K562 (cell line): Measurements from ENCODE around the gene FEV. TPM values are rescaled to one million over a fixed set of nuclear protein-coding genes. Genes with fewer than 3 reads are reported as not detected.

ENCODE experiments used
- ATAC-seq: fragments of 200-7000 bp; cut with Tn5 transposase; 3 replicates; pipeline ENCODE4 v1.9.1; 2020; ENCODE audit warnings: moderate library complexity
- BruUV-seq: library from RNA; stranded (reverse); fragments of 400-500 nt; replicated peaks from 2 replicates; lab custom pipeline; 2021; lab: Mats Ljungman, UMichigan
- CTCF ChIA-PET: fragments of 300-600 bp; formaldehyde crosslinking; extraction: SDS; loops from one replicate; lab custom pipeline; 2021; ENCODE audit warnings: low intra/inter-chr PET ratio; lab: Yijun Ruan, JAX
- POLR2A ChIA-PET: fragments of 300-600, 350-650 bp; sonication (Branson Sonifier 250); formaldehyde crosslinking; extraction: SDS; loops from one replicate; lab custom pipeline; 2021; ENCODE audit warnings: antibody characterized with exemption, inconsistent platforms; lab: Yijun Ruan, JAX
- DNase-seq, 4 experiments: peaks; one replicate each; pipeline versions ENCODE4 v3.0.0 to v3.0.0-alpha.2; 2011 to 2018; ENCODE audit warnings: low spot score in 3 of 4, mixed read lengths in 3 of 4; ENCODE audit errors: extremely low read depth in 1 of 4
- FAIRE-seq: peaks from 2 replicates; lab custom pipeline; 2011; peaks lifted over from hg19 to GRCh38; lab: Jason Lieb, UNC
- H2AFZ ChIP-seq: 2 replicates; pipeline ENCODE4 v1.6.0; 2011; ENCODE audit warnings: low read depth, low read length, control low read depth, inconsistent platforms
- H3K27ac ChIP-seq: fragments of 200-600 bp; 3 replicates; pipeline ENCODE4 v1.8.0; 2011; ENCODE audit warnings: low read depth, mild to moderate bottlenecking, control low read depth, inconsistent platforms, low read length, moderate library complexity, mixed read lengths; ENCODE audit errors: extremely low read depth
- H3K27me3 ChIP-seq, 2 experiments: fragments of 300-600 bp in 1 of 2; 2 replicates in 1 of 2; 3 replicates in 1 of 2; pipeline versions ENCODE4 v1.6.0 to v1.8.0; 2011; ENCODE audit warnings: inconsistent platforms in 2 of 2, low read length in 2 of 2, mild to moderate bottlenecking in 1 of 2, mixed read lengths in 1 of 2, moderate library complexity in 1 of 2; ENCODE audit not compliant: control insufficient read depth in 2 of 2, insufficient read depth in 2 of 2
- H3K36me3 ChIP-seq: fragments of 300-600 bp; 3 replicates; pipeline ENCODE4 v1.8.0; 2011; ENCODE audit warnings: mild to moderate bottlenecking, low read length, inconsistent platforms; ENCODE audit not compliant: control insufficient read depth, insufficient read depth
- H3K4me1 ChIP-seq, 2 experiments: fragments of 200-600 bp in 1 of 2; replicated peaks in 1 of 2; 2 replicates in 1 of 2; 3 replicates in 1 of 2; pipeline versions ENCODE4 v1.5.1 to v1.8.0; 2011; ENCODE audit warnings: inconsistent platforms in 2 of 2, low read length in 2 of 2, mild to moderate bottlenecking in 1 of 2, mixed read lengths in 1 of 2, moderate library complexity in 1 of 2; ENCODE audit not compliant: control insufficient read depth in 2 of 2, insufficient read depth in 2 of 2
- H3K4me2 ChIP-seq: 2 replicates; pipeline ENCODE4 v1.6.1; 2011; ENCODE audit warnings: low read length, control low read depth, inconsistent platforms, mixed read lengths; ENCODE audit not compliant: insufficient read depth
- H3K4me3 ChIP-seq: fragments of 200-600 bp; sonication (generic), shearing (Covaris generic); 2 replicates; pipeline ENCODE4 v1.5.1; 2016; ENCODE audit warnings: control low read depth, inconsistent platforms
- H3K79me2 ChIP-seq: fragments of 200-600 bp; 3 replicates; pipeline ENCODE4 v1.8.0; 2011; ENCODE audit warnings: low read length, inconsistent platforms; ENCODE audit not compliant: control insufficient read depth, insufficient read depth
- H3K9ac ChIP-seq, 2 experiments: 2 replicates each; pipeline versions ENCODE4 v1.6.0 to v1.6.1; 2011; ENCODE audit warnings: low read depth in 2 of 2, low read length in 2 of 2, control low read depth in 1 of 2, inconsistent platforms in 1 of 2, mild to moderate bottlenecking in 1 of 2, mixed read lengths in 1 of 2; ENCODE audit not compliant: insufficient read depth in 1 of 2
- H3K9me1 ChIP-seq: one replicate; pipeline ENCODE4 v1.6.0; 2011; ENCODE audit warnings: inconsistent platforms, mild to moderate bottlenecking, low read length, moderate library complexity; ENCODE audit not compliant: control insufficient read depth, insufficient read depth
- H3K9me3 ChIP-seq: replicated peaks from 2 replicates; pipeline ENCODE4 v1.5.1; 2011; ENCODE audit warnings: low read depth, low read length, inconsistent platforms; ENCODE audit not compliant: control insufficient read depth, insufficient read depth
- H4K20me1 ChIP-seq: replicated peaks from 2 replicates; pipeline ENCODE4 v1.6.1; 2011; ENCODE audit warnings: low read length, inconsistent platforms, mixed read lengths; ENCODE audit not compliant: control insufficient read depth, insufficient read depth
- ATF4 ChIP-seq: fragments of 450-650 bp; formaldehyde crosslinking; IDR thresholded peaks from 2 replicates; pipeline ENCODE4 v1.4.0; 2022; ENCODE audit warnings: mild to moderate bottlenecking, moderate library complexity
- CSDE1 ChIP-seq, 2 experiments: fragments of 450-650 bp; IDR thresholded peaks; 2 replicates each; pipeline ENCODE4 v1.6.1; 2016; ENCODE audit warnings: mild to moderate bottlenecking in 1 of 2
- HMG20A ChIP-seq: fragments of 450-650 bp; formaldehyde crosslinking; conservative IDR thresholded peaks from 2 replicates; pipeline ENCODE4 v1.4.0; 2020; ENCODE audit warnings: mild to moderate bottlenecking, mixed read lengths
- NCOA1 ChIP-seq: fragments of 450-650 bp; IDR thresholded peaks from 2 replicates; pipeline ENCODE4 v1.6.1; 2016; ENCODE audit warnings: low read depth
- RNF219 ChIP-seq: fragments of 250-450 bp; sonication (Bioruptor Pico); IDR thresholded peaks from 2 replicates; pipeline ENCODE4 v1.5.0; 2022; ENCODE audit warnings: mild to moderate bottlenecking
- ZNF740 ChIP-seq, 3 experiments: fragments of 200-800 bp in 1 of 3; sonication (Bioruptor generic) in 1 of 3; sonication (generic) in 1 of 3; formaldehyde crosslinking in 1 of 3; IDR thresholded peaks; 2 replicates each; pipeline versions ENCODE4 v1.6.1 to v1.8.0; 2016 to 2022; ENCODE audit warnings: mild to moderate bottlenecking in 2 of 3, missing compliant biosample characterization in 2 of 3, missing genetic modification characterization in 2 of 3, missing genetic modification reagents in 1 of 3
- ZNF780A ChIP-seq: fragments of 250-450 bp; sonication (Bioruptor Pico); IDR thresholded peaks from 2 replicates; pipeline ENCODE4 v1.5.0; 2021; ENCODE audit warnings: mild to moderate bottlenecking
- WGBS: fragments of 100-300 bp; shearing (Covaris generic); methylation state at CpG from one replicate; pipeline ENCODE4 v1.1.6; 2016; ENCODE audit warnings: low coverage, mixed read lengths; ENCODE audit not compliant: insufficient coverage; ENCODE audit errors: missing lambda C conversion rate; 5-methylcytosine and 5-hydroxymethylcytosine counted together
- in situ Hi-C: fragments of 300-500 bp; cut with MboI; formaldehyde crosslinking; loops from 4 replicates; pipeline ENCODE4 v1.15.0; 2018; ENCODE audit warnings: inconsistent platforms, mixed read lengths
- intact Hi-C: fragments of 100-400 bp; cut with micrococcal nuclease; formaldehyde crosslinking; loops from 2 replicates; pipeline ENCODE4 v1.14.2; 2022
- polyA plus RNA-seq, 8 experiments: library from polyadenylated mRNA; depleted of rRNA in 4 of 8; stranded (reverse) in 5 of 8; unstranded in 3 of 8; fragments of >200 nt; fragmentation: Nextera tagmentation in 2 of 8; fragmentation: Illumina TruSeq in 1 of 8; extraction: Ambion mirVana in 2 of 8; extraction: Trizol in 1 of 8; gene quantifications; 2 replicates each; pipeline versions ENCODE4 v1.2.1 to v1.2.3, GENCODE V29; 2011 to 2014; ENCODE audit warnings: inconsistent platforms in 1 of 8, missing spikeins in 1 of 8
- total RNA-seq, 7 experiments: library from RNA; depleted of rRNA in 6 of 7; stranded (reverse); fragments of >200 nt in 6 of 7; fragmentation: Illumina TruSeq in 2 of 7; extraction: Trizol in 2 of 7; gene quantifications; 2 replicates each; pipeline versions ENCODE4 v1.2.1 to v1.2.3, GENCODE V29; 2011 to 2021; ENCODE audit warnings: low replicate concordance in 1 of 7

FEV gene
- total and polyA plus RNA-seq, 9 of the 15 experiments (the other 6 are each of a cell fraction or from before 2014, with no cell fraction given) = 0.08 to 1.6 (median 0.62) TPM; not detected in 1

GRCh38 chr2:219001100-219001576, 16.2 kb upstream of the FEV start:
- DNase-seq (no peak), FAIRE-seq (no peak)
- no peak overlapping the region for H3K9ac ChIP-seq

More at GRCh38 chr2:219001100-219001576, 16.2 kb upstream of the FEV start:
- peaks cover 9 to 35% of the 10 kb centered on the region in 2 experiments for H3K4me1 ChIP-seq
- no peaks in the 10 kb centered on the region for H4K20me1 ChIP-seq
- H3K9me1 ChIP-seq = no peaks in the 10 kb centered on the region
- WGBS = 16% methylated on average over 8 of the region's 26 CpGs
- H2AFZ ChIP-seq = no peak overlapping the region
- no TSS peak for BruUV-seq
- ChIA-PET POLR2A (interaction anchor here (0.8 kb wide), 1 partner anchor 142 kb away, joined by 3 read pairs; no protein-coding TSS in a partner anchor), CTCF (no interaction called here)
- H3K4me3 ChIP-seq = no peak overlapping the region
- no peaks in the 10 kb centered on the region for H3K36me3 ChIP-seq
- H3K79me2 ChIP-seq = no peaks in the 10 kb centered on the region
- no peaks in the 10 kb centered on the region for H3K9me3 ChIP-seq
- peaks cover 0 to 29% of the 10 kb centered on the region in 2 experiments; a peak in 2 of 5 replicates for H3K27me3 ChIP-seq
- no peak for ATAC-seq
- TF ChIP-seq ZNF780A (CRISPR knock-in tag) (no peak), RNF219 (CRISPR knock-in tag) (no peak), CSDE1 (IDR thresholded peaks at IDR 0.05) (no peak), NCOA1 (no peak), ZNF740 (CRISPR knock-in tag; IDR thresholded peaks at IDR 0.05) (no peak), ZNF740 (tag; IDR thresholded peaks at IDR 0.05) (no peak), HMG20A (no peak), ATF4 (CRISPR knock-in tag) (no peak)
- intact Hi-C loops (no loop called here), in situ Hi-C loops (no loop called here)
- H3K27ac ChIP-seq = no peak overlapping the region
- H3K4me2 ChIP-seq = no peak overlapping the region
